ENCODE data around the gene NLN. TPM values are rescaled to one million over a fixed set of nuclear protein-coding genes. Genes with fewer than 3 reads are reported as not detected.
"Not testable (repeated sequence)": the region's sequence is repeated elsewhere in the genome, so short reads cannot be mapped to it uniquely, and the experiment has no call there.

Gene NLN
- total RNA-seq, 4 donors from 2014 or later = 8.7 to 17.5 (median 13.1) TPM

- no peak for DNase-seq
- TF ChIP-seq CTCF (IDR thresholded peaks at IDR 0.05) (no peak), POLR2A (IDR thresholded peaks at IDR 0.05) (no peak)
- intact Hi-C loops (cut with DNase I) = no loop called here
- H3K27me3 ChIP-seq = no peaks in the 10 kb centered on the region
- peaks cover 4 to 5% of the 10 kb centered on the region in 2 donors for H3K4me1 ChIP-seq
- WGBS, 2 donors = 78 to 84% methylated on average over 5 of the region's 5 CpGs
- H3K9me3 ChIP-seq = no peaks in the 10 kb centered on the region
- H3K27ac ChIP-seq = no peak overlapping the region
- no peaks in the 10 kb centered on the region for H3K36me3 ChIP-seq
- no peak overlapping the region for H3K4me3 ChIP-seq (replicated peaks in 1 of 3)
These were observed 149.2 kb downstream of the NLN start for GRCh38 chr5:65871182-65871581.

GRCh38 chr5:65871776-65872175, 149.8 kb downstream of the NLN start:
- H3K36me3 ChIP-seq; intact Hi-C loops (cut with DNase I); H3K4me1 ChIP-seq; DNase-seq; H3K4me3 ChIP-seq (replicated peaks in 1 of 3); H3K27ac ChIP-seq; H3K9me3 ChIP-seq; H3K27me3 ChIP-seq: not testable (repeated sequence)
- WGBS, 2 donors = 82% methylated on average over 5 of the region's 5 CpGs

- TF ChIP-seq CTCF (IDR thresholded peaks at IDR 0.05) (no peak), POLR2A (IDR thresholded peaks at IDR 0.05) (no peak)
- 90 to 91% methylated on average over 3 of the region's 3 CpGs for WGBS, 2 donors
- no peak for DNase-seq
- no peak overlapping the region for H3K27ac ChIP-seq
- intact Hi-C loops (cut with DNase I) = no loop called here
- no peaks in the 10 kb centered on the region for H3K27me3 ChIP-seq
- no peaks in the 10 kb centered on the region for H3K4me1 ChIP-seq
- H3K9me3 ChIP-seq = no peaks in the 10 kb centered on the region
- H3K4me3 ChIP-seq (replicated peaks in 1 of 3) = no peak overlapping the region
- H3K36me3 ChIP-seq = no peaks in the 10 kb centered on the region
These were observed 151.3 kb downstream of the NLN start for GRCh38 chr5:65873181-65873750.

- no peaks in the 10 kb centered on the region for H3K36me3 ChIP-seq
- no peak overlapping the region for H3K27ac ChIP-seq
- intact Hi-C loops (cut with DNase I) = no loop called here
- TF ChIP-seq POLR2A (IDR thresholded peaks at IDR 0.05) (no peak), CTCF (IDR thresholded peaks at IDR 0.05) (no peak)
- no peak overlapping the region for H3K4me3 ChIP-seq (replicated peaks in 1 of 3)
- WGBS, 2 donors = 82 to 83% methylated on average over 3 of the region's 3 CpGs
- DNase-seq = no peak
- no peaks in the 10 kb centered on the region for H3K4me1 ChIP-seq
- no peaks in the 10 kb centered on the region for H3K9me3 ChIP-seq
- H3K27me3 ChIP-seq = no peaks in the 10 kb centered on the region
These were observed 152.2 kb downstream of the NLN start for GRCh38 chr5:65874241-65874640.

- no peaks in the 10 kb centered on the region for H3K4me1 ChIP-seq
- no peaks in the 10 kb centered on the region for H3K27me3 ChIP-seq
- no peak for DNase-seq
- intact Hi-C loops (cut with DNase I) = no loop called here
- H3K9me3 ChIP-seq = no peaks in the 10 kb centered on the region
- no peak for TF ChIP-seq CTCF (IDR thresholded peaks at IDR 0.05)
- no peak for TF ChIP-seq POLR2A (IDR thresholded peaks at IDR 0.05)
- H3K27ac ChIP-seq = no peak overlapping the region
- H3K36me3 ChIP-seq = no peaks in the 10 kb centered on the region
- no peak overlapping the region for H3K4me3 ChIP-seq (replicated peaks in 1 of 3)
These were observed 154.5 kb downstream of the NLN start for GRCh38 chr5:65876496-65876895.

GRCh38 chr5:65876970-65877369, 155.0 kb downstream of the NLN start:
- no peak for DNase-seq
- H3K27me3 ChIP-seq = no peaks in the 10 kb centered on the region
- H3K4me3 ChIP-seq (replicated peaks in 1 of 3) = no peak overlapping the region
- no peak overlapping the region for H3K27ac ChIP-seq
- H3K9me3 ChIP-seq = no peaks in the 10 kb centered on the region
- H3K4me1 ChIP-seq = no peaks in the 10 kb centered on the region
- TF ChIP-seq POLR2A (IDR thresholded peaks at IDR 0.05) (no peak), CTCF (IDR thresholded peaks at IDR 0.05) (no peak)
- no peaks in the 10 kb centered on the region for H3K36me3 ChIP-seq
- intact Hi-C loops (cut with DNase I) = no loop called here
- WGBS, 2 donors = 83 to 93% methylated on average over 4 of the region's 4 CpGs

Measured in thyroid gland (tissue), 4 donors.